WTC11 (cell line): ENCODE results near the gene PHLDA3. TPM values are rescaled to one million over a fixed set of nuclear protein-coding genes. Genes with fewer than 3 reads are reported as not detected.
"Not testable (repeated sequence)": the region's sequence is repeated elsewhere in the genome, so short reads cannot be mapped to it uniquely, and the experiment has no call there.

Experiments
- ATAC-seq: fragments of 200-7000 bp; cut with Tn5 transposase; 2 replicates; pipeline ENCODE4 v1.10.0; 2021; ENCODE audit warnings: mild to moderate bottlenecking, moderate library complexity
- CTCF ChIA-PET: fragments of 300-600 bp; sonication (Branson Sonifier 250); formaldehyde crosslinking; loops from one replicate; lab custom pipeline; 2021; ENCODE audit warnings: antibody characterized with exemption; lab: Charles Lee
- POLR2A ChIA-PET: fragments of 350-600 bp; sonication (Branson Sonifier 250); formaldehyde crosslinking; loops from one replicate; lab custom pipeline; 2021; ENCODE audit warnings: antibody characterized with exemption; lab: Charles Lee
- DNase-seq: peaks from one replicate; pipeline ENCODE4 v3.0.0; 2021; ENCODE audit warnings: low spot score
- H3K27ac Mint-ChIP-seq: 2 replicates; pipeline ENCODE4 v1.8.0; 2021; ENCODE audit warnings: mixed read lengths
- H3K27me3 Mint-ChIP-seq: 2 replicates; pipeline ENCODE4 v1.8.0; 2021; ENCODE audit warnings: low read depth, mild to moderate bottlenecking, moderate library complexity, mixed read lengths
- H3K36me3 Mint-ChIP-seq: 2 replicates; pipeline ENCODE4 v1.8.0; 2021; ENCODE audit warnings: mixed read lengths
- H3K4me1 Mint-ChIP-seq: 2 replicates; pipeline ENCODE4 v1.8.0; 2022; ENCODE audit warnings: mixed read lengths
- H3K4me3 Mint-ChIP-seq: 2 replicates; pipeline ENCODE4 v1.8.0; 2021; ENCODE audit warnings: mild to moderate bottlenecking, moderate library complexity, mixed read lengths
- H3K9me3 Mint-ChIP-seq: 2 replicates; pipeline ENCODE4 v1.8.0; 2021; ENCODE audit warnings: mixed read lengths
- ATF1 ChIP-seq: sonication (generic); formaldehyde crosslinking; IDR thresholded peaks from 2 replicates; pipeline ENCODE4 v1.8.1; 2023; ENCODE audit warnings: mild to moderate bottlenecking, moderate library complexity, missing genetic modification reagents
- ATF2 ChIP-seq: sonication (generic); formaldehyde crosslinking; IDR thresholded peaks from 2 replicates; pipeline ENCODE4 v1.8.1; 2022; ENCODE audit warnings: low read depth, missing genetic modification reagents, borderline replicate concordance
- CBFB ChIP-seq: sonication (generic); formaldehyde crosslinking; IDR thresholded peaks from 2 replicates; pipeline ENCODE4 v1.8.1; 2022; ENCODE audit warnings: mild to moderate bottlenecking, low read depth, missing genetic modification reagents
- ERG ChIP-seq: fragments of 250-450 bp; sonication (Bioruptor Pico); IDR thresholded peaks from 2 replicates; pipeline ENCODE4 v1.8.0; 2021; ENCODE audit warnings: mild to moderate bottlenecking
- JAZF1 ChIP-seq: fragments of 250-450 bp; sonication (Bioruptor Pico); IDR thresholded peaks from 2 replicates; pipeline ENCODE4 v1.9.0; 2021; ENCODE audit warnings: moderate library complexity, mild to moderate bottlenecking, inconsistent platforms
- MLX ChIP-seq: sonication (generic); formaldehyde crosslinking; IDR thresholded peaks from 2 replicates; pipeline ENCODE4 v1.8.1; 2023; ENCODE audit warnings: mild to moderate bottlenecking, missing genetic modification reagents, moderate library complexity
- NFE2L1 ChIP-seq: sonication (generic); formaldehyde crosslinking; IDR thresholded peaks from 2 replicates; pipeline ENCODE4 v1.8.1; 2023; ENCODE audit warnings: missing genetic modification reagents
- SMAD4 ChIP-seq: sonication (generic); formaldehyde crosslinking; IDR thresholded peaks from 2 replicates; pipeline ENCODE4 v1.8.0; 2022; ENCODE audit warnings: mild to moderate bottlenecking, missing genetic modification reagents
- SP1 ChIP-seq: sonication (generic); formaldehyde crosslinking; conservative IDR thresholded peaks from 2 replicates; pipeline ENCODE4 v1.8.1; 2022; ENCODE audit warnings: missing genetic modification reagents
- STAT6 ChIP-seq: sonication (generic); formaldehyde crosslinking; conservative IDR thresholded peaks from 2 replicates; pipeline ENCODE4 v1.8.1; 2023; ENCODE audit warnings: mild to moderate bottlenecking, low read depth, missing genetic modification reagents, moderate library complexity
- TP53 ChIP-seq: sonication (generic); formaldehyde crosslinking; IDR thresholded peaks from 2 replicates; pipeline ENCODE4 v1.8.1; 2023; ENCODE audit warnings: mild to moderate bottlenecking, missing genetic modification reagents
- ZNF263 ChIP-seq: sonication (generic); formaldehyde crosslinking; IDR thresholded peaks from 2 replicates; pipeline ENCODE4 v1.8.1; 2022; ENCODE audit warnings: low read depth, mild to moderate bottlenecking, moderate library complexity, missing genetic modification reagents
- total RNA-seq: library from RNA; stranded (reverse); gene quantifications from 3 replicates; pipeline ENCODE4 v1.2.3, GENCODE V29; 2021
- TF ChIP-seq, protein P1 (sequence below): fragments of 250-450 bp; sonication (Bioruptor Pico); conservative IDR thresholded peaks from 2 replicates; pipeline ENCODE4 v1.9.0; 2021; ENCODE audit warnings: mild to moderate bottlenecking
- TF ChIP-seq, protein P2 (sequence below): fragments of 200-600 bp; IDR thresholded peaks from 2 replicates; pipeline ENCODE4 v1.8.0; 2022; ENCODE audit warnings: antibody characterized with exemption
- TF ChIP-seq, protein P3 (sequence below): sonication (generic); formaldehyde crosslinking; IDR thresholded peaks from 2 replicates; pipeline ENCODE4 v1.8.1; 2023; ENCODE audit warnings: mild to moderate bottlenecking, missing genetic modification reagents, borderline replicate concordance

PHLDA3 gene
- total RNA-seq, 1 experiment from 2014 or later, result 95.1 TPM

- TF ChIP-seq MLX (CRISPR knock-in tag), result no peak
- TF ChIP-seq TP53 (CRISPR knock-in tag), result no peak
- TF ChIP-seq, protein P1, sequence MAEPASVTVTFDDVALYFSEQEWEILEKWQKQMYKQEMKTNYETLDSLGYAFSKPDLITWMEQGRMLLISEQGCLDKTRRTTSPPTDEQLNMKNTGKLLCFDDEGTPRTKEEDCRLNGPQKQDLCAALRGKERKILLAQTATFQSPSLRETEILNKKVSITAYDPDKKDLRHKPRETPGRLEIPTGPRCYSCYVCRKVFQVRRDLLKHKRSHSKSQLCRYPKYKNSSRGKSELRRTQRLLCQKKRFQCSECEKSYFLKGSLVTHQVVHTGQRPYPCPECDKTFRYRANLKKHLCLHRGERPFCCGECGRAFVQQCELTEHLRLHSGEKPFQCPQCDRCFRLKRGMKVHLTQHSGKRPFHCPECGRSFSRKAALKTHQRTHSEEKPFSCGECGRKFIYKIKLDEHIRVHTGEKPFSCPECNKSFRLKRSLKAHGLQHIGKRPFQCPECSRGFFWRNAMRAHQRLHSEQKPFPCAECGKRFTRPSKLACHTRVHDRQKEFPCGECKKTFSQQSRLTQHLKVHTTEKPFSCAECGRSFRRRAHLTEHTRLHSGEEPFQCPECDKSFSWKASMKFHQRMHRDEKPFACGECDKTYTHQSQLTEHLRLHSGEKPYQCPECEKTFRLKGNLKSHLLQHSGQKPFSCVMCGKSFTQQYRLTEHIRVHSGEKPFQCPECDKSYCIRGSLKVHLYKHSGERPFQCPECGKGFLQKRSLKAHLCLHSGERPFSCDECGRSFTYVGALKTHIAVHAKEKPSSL (CRISPR knock-in tag), result no peak
- TF ChIP-seq, all 79 proteins: peak for 0
Measured at GRCh38 chr1:201493757-201494617, 25.0 kb upstream of the PHLDA3 start (continued).

DNA sequence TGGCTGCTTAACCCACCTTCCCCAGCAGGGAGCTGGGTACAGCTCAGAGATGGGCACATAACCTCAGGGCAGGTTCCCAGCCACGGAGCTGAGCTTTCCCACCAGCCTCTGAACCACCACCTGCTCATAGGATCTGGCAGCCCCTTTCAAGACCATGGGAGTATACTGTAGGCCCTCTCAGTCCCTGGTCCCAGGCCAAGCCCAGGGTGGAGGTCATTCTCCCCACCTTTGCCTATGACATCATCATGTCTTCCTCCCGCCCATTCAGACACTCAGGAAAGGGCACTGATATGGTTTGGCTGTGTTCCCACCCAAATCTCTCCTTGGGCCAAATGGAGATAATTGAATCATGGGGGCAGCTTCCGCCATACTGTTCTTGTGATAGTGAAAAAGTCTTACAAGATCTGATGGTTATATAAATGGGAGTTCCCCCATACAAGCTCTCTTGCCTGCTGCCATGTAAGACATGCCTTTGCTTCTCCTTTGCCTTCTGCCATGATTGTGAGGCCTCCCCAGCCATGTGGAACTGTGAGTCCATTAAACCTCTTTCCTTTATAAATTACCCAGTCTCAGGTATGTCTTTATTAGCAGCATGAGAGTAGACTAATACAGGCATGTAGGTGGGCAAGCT is 24.2 kb upstream of the PHLDA3 start:
- ATAC-seq, H3K36me3 Mint-ChIP-seq, H3K27ac Mint-ChIP-seq, POLR2A ChIA-PET, H3K4me3 Mint-ChIP-seq, H3K27me3 Mint-ChIP-seq, H3K9me3 Mint-ChIP-seq, DNase-seq: not testable (repeated sequence)
- CTCF ChIA-PET, result interaction anchor here (3.9 kb wide), 1 partner anchor 19 kb away, joined by 32 read pairs; no protein-coding TSS in a partner anchor
- peaks cover 14% of the 10 kb centered on the region for H3K4me1 Mint-ChIP-seq

- ChIA-PET CTCF (interaction anchor here (0.9 to 3.9 kb wide), 5 partner anchors 10 to 57 kb away, joined by 4 to 32 read pairs (median 5); no protein-coding TSS in a partner anchor), POLR2A (no interaction called here)
- DNase-seq (no peak), ATAC-seq (no peak)
- H3K9me3 Mint-ChIP-seq, result peaks cover 6% of the 10 kb centered on the region
- no peaks in the 10 kb centered on the region for H3K27me3 Mint-ChIP-seq
- peaks cover 14% of the 10 kb centered on the region for H3K4me1 Mint-ChIP-seq
- H3K4me3 Mint-ChIP-seq, result no peak overlapping the region
- H3K27ac Mint-ChIP-seq, result no peak overlapping the region
- H3K36me3 Mint-ChIP-seq, result peaks cover 6% of the 10 kb centered on the region
- TF ChIP-seq NFE2L1 (CRISPR knock-in tag) (no peak), SMAD4 (CRISPR knock-in tag) (no peak), ATF1 (no peak), CBFB (CRISPR knock-in tag) (no peak), ERG (CRISPR knock-in tag) (no peak), ZNF263 (CRISPR knock-in tag) (no peak), ATF2 (CRISPR knock-in tag) (no peak), SP1 (CRISPR knock-in tag) (no peak), JAZF1 (CRISPR knock-in tag) (no peak), STAT6 (CRISPR knock-in tag) (no peak)
- TF ChIP-seq, protein P2, sequence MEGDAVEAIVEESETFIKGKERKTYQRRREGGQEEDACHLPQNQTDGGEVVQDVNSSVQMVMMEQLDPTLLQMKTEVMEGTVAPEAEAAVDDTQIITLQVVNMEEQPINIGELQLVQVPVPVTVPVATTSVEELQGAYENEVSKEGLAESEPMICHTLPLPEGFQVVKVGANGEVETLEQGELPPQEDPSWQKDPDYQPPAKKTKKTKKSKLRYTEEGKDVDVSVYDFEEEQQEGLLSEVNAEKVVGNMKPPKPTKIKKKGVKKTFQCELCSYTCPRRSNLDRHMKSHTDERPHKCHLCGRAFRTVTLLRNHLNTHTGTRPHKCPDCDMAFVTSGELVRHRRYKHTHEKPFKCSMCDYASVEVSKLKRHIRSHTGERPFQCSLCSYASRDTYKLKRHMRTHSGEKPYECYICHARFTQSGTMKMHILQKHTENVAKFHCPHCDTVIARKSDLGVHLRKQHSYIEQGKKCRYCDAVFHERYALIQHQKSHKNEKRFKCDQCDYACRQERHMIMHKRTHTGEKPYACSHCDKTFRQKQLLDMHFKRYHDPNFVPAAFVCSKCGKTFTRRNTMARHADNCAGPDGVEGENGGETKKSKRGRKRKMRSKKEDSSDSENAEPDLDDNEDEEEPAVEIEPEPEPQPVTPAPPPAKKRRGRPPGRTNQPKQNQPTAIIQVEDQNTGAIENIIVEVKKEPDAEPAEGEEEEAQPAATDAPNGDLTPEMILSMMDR, result no peak
- TF ChIP-seq, protein P3, sequence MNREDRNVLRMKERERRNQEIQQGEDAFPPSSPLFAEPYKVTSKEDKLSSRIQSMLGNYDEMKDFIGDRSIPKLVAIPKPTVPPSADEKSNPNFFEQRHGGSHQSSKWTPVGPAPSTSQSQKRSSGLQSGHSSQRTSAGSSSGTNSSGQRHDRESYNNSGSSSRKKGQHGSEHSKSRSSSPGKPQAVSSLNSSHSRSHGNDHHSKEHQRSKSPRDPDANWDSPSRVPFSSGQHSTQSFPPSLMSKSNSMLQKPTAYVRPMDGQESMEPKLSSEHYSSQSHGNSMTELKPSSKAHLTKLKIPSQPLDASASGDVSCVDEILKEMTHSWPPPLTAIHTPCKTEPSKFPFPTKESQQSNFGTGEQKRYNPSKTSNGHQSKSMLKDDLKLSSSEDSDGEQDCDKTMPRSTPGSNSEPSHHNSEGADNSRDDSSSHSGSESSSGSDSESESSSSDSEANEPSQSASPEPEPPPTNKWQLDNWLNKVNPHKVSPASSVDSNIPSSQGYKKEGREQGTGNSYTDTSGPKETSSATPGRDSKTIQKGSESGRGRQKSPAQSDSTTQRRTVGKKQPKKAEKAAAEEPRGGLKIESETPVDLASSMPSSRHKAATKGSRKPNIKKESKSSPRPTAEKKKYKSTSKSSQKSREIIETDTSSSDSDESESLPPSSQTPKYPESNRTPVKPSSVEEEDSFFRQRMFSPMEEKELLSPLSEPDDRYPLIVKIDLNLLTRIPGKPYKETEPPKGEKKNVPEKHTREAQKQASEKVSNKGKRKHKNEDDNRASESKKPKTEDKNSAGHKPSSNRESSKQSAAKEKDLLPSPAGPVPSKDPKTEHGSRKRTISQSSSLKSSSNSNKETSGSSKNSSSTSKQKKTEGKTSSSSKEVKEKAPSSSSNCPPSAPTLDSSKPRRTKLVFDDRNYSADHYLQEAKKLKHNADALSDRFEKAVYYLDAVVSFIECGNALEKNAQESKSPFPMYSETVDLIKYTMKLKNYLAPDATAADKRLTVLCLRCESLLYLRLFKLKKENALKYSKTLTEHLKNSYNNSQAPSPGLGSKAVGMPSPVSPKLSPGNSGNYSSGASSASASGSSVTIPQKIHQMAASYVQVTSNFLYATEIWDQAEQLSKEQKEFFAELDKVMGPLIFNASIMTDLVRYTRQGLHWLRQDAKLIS (CRISPR knock-in tag), result no peak
Measured at GRCh38 chr1:201491896-201492511, 23.0 kb upstream of the PHLDA3 start.
